ENCODE data around the gene NDUFA8. TPM values are rescaled to one million over a fixed set of nuclear protein-coding genes. Genes with fewer than 3 reads are reported as not detected.

NDUFA8 gene
- total RNA-seq, 3 donors from 2014 or later: 30.4 to 37.5 (median 30.5) TPM

GRCh38 chr9:122106576-122106975, 53.0 kb downstream of the NDUFA8 start:
- H3K4me3 ChIP-seq: no peak overlapping the region
- no peak for DNase-seq (ENCODE audit: low spot score in 2 of 2)
- no peaks in the 10 kb centered on the region for H3K36me3 ChIP-seq
- intact Hi-C loops (cut with DNase I; ENCODE audit: low total_unique reads): no loop called here
- H3K27me3 ChIP-seq: no peaks in the 10 kb centered on the region
- no peaks in the 10 kb centered on the region for H3K4me1 ChIP-seq
- no peak overlapping the region for H3K27ac ChIP-seq
- TF ChIP-seq POLR2AphosphoS5 (IDR thresholded peaks at IDR 0.05): no peak
- TF ChIP-seq, protein P1, sequence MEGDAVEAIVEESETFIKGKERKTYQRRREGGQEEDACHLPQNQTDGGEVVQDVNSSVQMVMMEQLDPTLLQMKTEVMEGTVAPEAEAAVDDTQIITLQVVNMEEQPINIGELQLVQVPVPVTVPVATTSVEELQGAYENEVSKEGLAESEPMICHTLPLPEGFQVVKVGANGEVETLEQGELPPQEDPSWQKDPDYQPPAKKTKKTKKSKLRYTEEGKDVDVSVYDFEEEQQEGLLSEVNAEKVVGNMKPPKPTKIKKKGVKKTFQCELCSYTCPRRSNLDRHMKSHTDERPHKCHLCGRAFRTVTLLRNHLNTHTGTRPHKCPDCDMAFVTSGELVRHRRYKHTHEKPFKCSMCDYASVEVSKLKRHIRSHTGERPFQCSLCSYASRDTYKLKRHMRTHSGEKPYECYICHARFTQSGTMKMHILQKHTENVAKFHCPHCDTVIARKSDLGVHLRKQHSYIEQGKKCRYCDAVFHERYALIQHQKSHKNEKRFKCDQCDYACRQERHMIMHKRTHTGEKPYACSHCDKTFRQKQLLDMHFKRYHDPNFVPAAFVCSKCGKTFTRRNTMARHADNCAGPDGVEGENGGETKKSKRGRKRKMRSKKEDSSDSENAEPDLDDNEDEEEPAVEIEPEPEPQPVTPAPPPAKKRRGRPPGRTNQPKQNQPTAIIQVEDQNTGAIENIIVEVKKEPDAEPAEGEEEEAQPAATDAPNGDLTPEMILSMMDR (IDR thresholded peaks at IDR 0.05): no peak
- no peak for TF ChIP-seq POLR2A (IDR thresholded peaks at IDR 0.05)
- H3K9me3 ChIP-seq: no peaks in the 10 kb centered on the region

GRCh38 chr9:122103985-122104384, 55.6 kb downstream of the NDUFA8 start:
- intact Hi-C loops (cut with DNase I; ENCODE audit: low total_unique reads): no loop called here
- H3K4me3 ChIP-seq: no peak overlapping the region
- H3K4me1 ChIP-seq: no peaks in the 10 kb centered on the region
- no peak for DNase-seq (ENCODE audit: low spot score in 2 of 2)
- no peaks in the 10 kb centered on the region for H3K36me3 ChIP-seq
- H3K27me3 ChIP-seq: no peaks in the 10 kb centered on the region
- no peak overlapping the region for H3K27ac ChIP-seq
- no peak for TF ChIP-seq POLR2AphosphoS5 (IDR thresholded peaks at IDR 0.05)
- TF ChIP-seq, protein P1 (IDR thresholded peaks at IDR 0.05): no peak
- no peak for TF ChIP-seq POLR2A (IDR thresholded peaks at IDR 0.05)
- no peaks in the 10 kb centered on the region for H3K9me3 ChIP-seq

GRCh38 chr9:122102156-122102555, 57.4 kb downstream of the NDUFA8 start:
- intact Hi-C loops (cut with DNase I; ENCODE audit: low total_unique reads): no loop called here
- no peaks in the 10 kb centered on the region for H3K9me3 ChIP-seq
- H3K4me1 ChIP-seq: no peaks in the 10 kb centered on the region
- no peak overlapping the region for H3K4me3 ChIP-seq
- no peak for DNase-seq (ENCODE audit: low spot score in 2 of 2)
- no peak overlapping the region for H3K27ac ChIP-seq
- H3K27me3 ChIP-seq: no peaks in the 10 kb centered on the region
- no peak for TF ChIP-seq POLR2A (IDR thresholded peaks at IDR 0.05)
- no peak for TF ChIP-seq POLR2AphosphoS5 (IDR thresholded peaks at IDR 0.05)
- TF ChIP-seq, protein P1 (IDR thresholded peaks at IDR 0.05): no peak
- H3K36me3 ChIP-seq: no peaks in the 10 kb centered on the region

- DNase-seq (ENCODE audit: low spot score in 2 of 2): no peak
- Histone ChIP-seq H3K36me3 (no peaks in the 10 kb centered on the region), H3K4me3 (no peak overlapping the region), H3K4me1 (no peaks in the 10 kb centered on the region), H3K27ac (no peak overlapping the region), H3K9me3 (no peaks in the 10 kb centered on the region), H3K27me3 (no peaks in the 10 kb centered on the region)
- intact Hi-C loops (cut with DNase I; ENCODE audit: low total_unique reads): no loop called here
- TF ChIP-seq POLR2A (IDR thresholded peaks at IDR 0.05) (no peak), POLR2AphosphoS5 (IDR thresholded peaks at IDR 0.05) (no peak)
- TF ChIP-seq, protein P1 (IDR thresholded peaks at IDR 0.05): no peak
Measured at GRCh38 chr9:122100756-122101155, 58.8 kb downstream of the NDUFA8 start.

GRCh38 chr9:122099271-122099869, 60.2 kb downstream of the NDUFA8 start:
- no peaks in the 10 kb centered on the region for H3K9me3 ChIP-seq
- no peak overlapping the region for H3K27ac ChIP-seq
- no peak for TF ChIP-seq POLR2AphosphoS5 (IDR thresholded peaks at IDR 0.05)
- TF ChIP-seq, protein P1 (IDR thresholded peaks at IDR 0.05): peak; percentile 62 to 91 (median 70)
- intact Hi-C loops (cut with DNase I; ENCODE audit: low total_unique reads): no loop called here
- H3K27me3 ChIP-seq: no peaks in the 10 kb centered on the region
- DNase-seq (ENCODE audit: low spot score in 2 of 2): peak; percentile 59 to 84
- no peak overlapping the region for H3K4me3 ChIP-seq
- no peaks in the 10 kb centered on the region for H3K36me3 ChIP-seq
- H3K4me1 ChIP-seq: no peaks in the 10 kb centered on the region
